ENCODE measurements around the gene CCDC50.

The CCDC50 gene

DNA sequence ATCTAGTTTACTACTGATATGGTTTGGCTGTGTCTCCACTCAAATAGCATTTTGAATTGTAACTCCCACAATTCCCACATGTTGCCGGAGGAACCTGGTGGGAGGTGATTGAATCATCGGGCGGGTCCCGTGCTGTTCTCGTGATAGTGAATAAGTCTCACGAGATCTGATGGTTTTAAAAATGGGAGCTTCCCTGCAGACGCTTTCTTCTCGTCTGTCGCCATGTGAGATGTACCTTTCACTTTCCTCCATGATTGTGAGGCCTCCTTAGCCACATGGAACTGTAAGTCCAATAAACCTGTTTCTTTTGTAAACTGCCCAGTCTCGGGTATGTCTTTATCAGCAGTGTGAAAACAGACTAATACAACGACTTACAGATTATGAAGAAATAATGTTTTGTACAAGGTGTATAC, 96.1 kb downstream of the CCDC50 start:
- no peak overlapping the region for H3K27ac ChIP-seq (replicated peaks)
- no peak overlapping the region for H3K4me3 ChIP-seq (replicated peaks; ENCODE audit: insufficient read depth, low read length)
- no peak for DNase-seq (ENCODE audit: low read depth in 1 of 2, low spot score in 1 of 2)
- H3K27me3 ChIP-seq (ENCODE audit: insufficient read depth, poor library complexity, severe bottlenecking), result no peaks in the 10 kb centered on the region
- no peak for TF ChIP-seq SPI1 (IDR thresholded peaks at IDR 0.05; ENCODE audit: borderline replicate concordance, low read depth)
- TF ChIP-seq REST (IDR thresholded peaks at IDR 0.05; ENCODE audit: insufficient replicate concordance, low read depth), result no peak
- TF ChIP-seq, protein P1, sequence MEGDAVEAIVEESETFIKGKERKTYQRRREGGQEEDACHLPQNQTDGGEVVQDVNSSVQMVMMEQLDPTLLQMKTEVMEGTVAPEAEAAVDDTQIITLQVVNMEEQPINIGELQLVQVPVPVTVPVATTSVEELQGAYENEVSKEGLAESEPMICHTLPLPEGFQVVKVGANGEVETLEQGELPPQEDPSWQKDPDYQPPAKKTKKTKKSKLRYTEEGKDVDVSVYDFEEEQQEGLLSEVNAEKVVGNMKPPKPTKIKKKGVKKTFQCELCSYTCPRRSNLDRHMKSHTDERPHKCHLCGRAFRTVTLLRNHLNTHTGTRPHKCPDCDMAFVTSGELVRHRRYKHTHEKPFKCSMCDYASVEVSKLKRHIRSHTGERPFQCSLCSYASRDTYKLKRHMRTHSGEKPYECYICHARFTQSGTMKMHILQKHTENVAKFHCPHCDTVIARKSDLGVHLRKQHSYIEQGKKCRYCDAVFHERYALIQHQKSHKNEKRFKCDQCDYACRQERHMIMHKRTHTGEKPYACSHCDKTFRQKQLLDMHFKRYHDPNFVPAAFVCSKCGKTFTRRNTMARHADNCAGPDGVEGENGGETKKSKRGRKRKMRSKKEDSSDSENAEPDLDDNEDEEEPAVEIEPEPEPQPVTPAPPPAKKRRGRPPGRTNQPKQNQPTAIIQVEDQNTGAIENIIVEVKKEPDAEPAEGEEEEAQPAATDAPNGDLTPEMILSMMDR (IDR thresholded peaks at IDR 0.05; ENCODE audit: insufficient read depth, low read length), result no peak
- no peak for TF ChIP-seq POLR2AphosphoS5 (IDR thresholded peaks at IDR 0.05; ENCODE audit: low read depth)
- TF ChIP-seq GABPA (IDR thresholded peaks at IDR 0.05; ENCODE audit: low read depth), result no peak

GRCh38 chr3:191426311-191426710, 97.1 kb downstream of the CCDC50 start:
- Histone ChIP-seq H3K4me3 (replicated peaks; ENCODE audit: insufficient read depth, low read length) (no peak overlapping the region), H3K27ac (replicated peaks) (no peak overlapping the region), H3K27me3 (ENCODE audit: insufficient read depth, poor library complexity, severe bottlenecking) (no peaks in the 10 kb centered on the region)
- DNase-seq (ENCODE audit: low read depth in 1 of 2, low spot score in 1 of 2), result no peak
- TF ChIP-seq SPI1 (IDR thresholded peaks at IDR 0.05; ENCODE audit: borderline replicate concordance, low read depth) (no peak), POLR2AphosphoS5 (IDR thresholded peaks at IDR 0.05; ENCODE audit: low read depth) (no peak), REST (IDR thresholded peaks at IDR 0.05; ENCODE audit: insufficient replicate concordance, low read depth) (no peak), GABPA (IDR thresholded peaks at IDR 0.05; ENCODE audit: low read depth) (no peak)
- TF ChIP-seq, protein P1 (IDR thresholded peaks at IDR 0.05; ENCODE audit: insufficient read depth, low read length), result no peak

- Histone ChIP-seq H3K27ac (replicated peaks) (no peak overlapping the region), H3K4me3 (replicated peaks; ENCODE audit: insufficient read depth, low read length) (no peak overlapping the region), H3K27me3 (ENCODE audit: insufficient read depth, poor library complexity, severe bottlenecking) (no peaks in the 10 kb centered on the region)
- no peak for DNase-seq (ENCODE audit: low read depth in 1 of 2, low spot score in 1 of 2)
- TF ChIP-seq, protein P1 (IDR thresholded peaks at IDR 0.05; ENCODE audit: insufficient read depth, low read length), result no peak
- TF ChIP-seq POLR2AphosphoS5 (IDR thresholded peaks at IDR 0.05; ENCODE audit: low read depth) (no peak), SPI1 (IDR thresholded peaks at IDR 0.05; ENCODE audit: borderline replicate concordance, low read depth) (no peak), REST (IDR thresholded peaks at IDR 0.05; ENCODE audit: insufficient replicate concordance, low read depth) (no peak), GABPA (IDR thresholded peaks at IDR 0.05; ENCODE audit: low read depth) (no peak)
Measured at GRCh38 chr3:191428177-191428576, 99.0 kb downstream of the CCDC50 start.
